GM12892 (cell line): ENCODE results near the gene INSR.

Experiments used
- POLR2A ChIP-seq: IDR thresholded peaks from 2 replicates; pipeline ENCODE4 v1.6.1; 2011; ENCODE audit warnings: low read depth, low read length, control low read depth
- POLR2AphosphoS5 ChIP-seq: IDR thresholded peaks from 2 replicates; pipeline ENCODE4 v1.6.1; 2011; ENCODE audit warnings: low read depth, low read length, control low read depth

- no peak for TF ChIP-seq POLR2A
- no peak for TF ChIP-seq POLR2AphosphoS5
Observed at GRCh38 chr19:7228935-7229541, 65.2 kb downstream of the INSR start.
